Upper lobe of left lung (tissue), 6 donors: ENCODE data around the gene AAK1. TPM values are rescaled to one million over a fixed set of nuclear protein-coding genes. Genes with fewer than 3 reads are reported as not detected.

ENCODE experiments used
- ATAC-seq, 2 donors: fragments of 200-7000 bp; cut with Tn5 transposase; one replicate each; pipeline ENCODE4 v1.9.1; 2022; ENCODE audit warnings: mild to moderate bottlenecking in 2 of 2, moderate library complexity in 2 of 2; ENCODE audit not compliant: low FRiP score in 2 of 2
- DNase-seq, 2 donors: peaks; one replicate each; pipeline ENCODE4 v3.0.0-alpha.2; 2019 to 2020
- H3K27ac ChIP-seq, 4 donors: fragments of 200-600 bp; sonication (generic); one replicate each; pipeline ENCODE4 v1.5.1; 2016 to 2019
- H3K27me3 ChIP-seq, 4 donors: fragments of 200-600 bp; sonication (generic); one replicate each; pipeline ENCODE4 v1.5.1; 2017 to 2019
- H3K36me3 ChIP-seq, 4 donors: fragments of 200-600 bp; sonication (generic); one replicate each; pipeline ENCODE4 v1.5.1; 2016 to 2019
- H3K4me1 ChIP-seq, 4 donors: fragments of 200-600 bp; sonication (generic); one replicate each; pipeline ENCODE4 v1.5.1; 2018 to 2019
- H3K4me3 ChIP-seq, 4 donors: fragments of 200-600 bp; sonication (generic); one replicate each; pipeline ENCODE4 v1.5.1; 2017 to 2019; ENCODE audit warnings: mild to moderate bottlenecking in 2 of 4, moderate library complexity in 1 of 4
- H3K9me3 ChIP-seq, 4 donors: fragments of 200-600 bp; sonication (generic); one replicate each; pipeline ENCODE4 v1.5.1; 2018 to 2019
- CTCF ChIP-seq, 6 experiments: fragments of 450-650 bp in 4 of 6; fragments of 200-600 bp in 2 of 6; sonication (generic) in 2 of 6; IDR thresholded peaks; one replicate each; pipeline ENCODE4 v1.5.1; 2016 to 2019; ENCODE audit warnings: antibody characterized with exemption in 6 of 6
- EP300 ChIP-seq, 4 donors: sonication (generic); formaldehyde crosslinking; IDR thresholded peaks; one replicate each; pipeline ENCODE4 v1.5.1; 2017; ENCODE audit warnings: antibody characterized with exemption in 4 of 4, control low read depth in 2 of 4
- POLR2A ChIP-seq, 4 donors: fragments of 450-650 bp; IDR thresholded peaks; one replicate each; pipeline ENCODE4 v1.5.1; 2016 to 2017; ENCODE audit warnings: antibody characterized with exemption in 4 of 4, mild to moderate bottlenecking in 2 of 4
- POLR2AphosphoS5 ChIP-seq, 2 donors: sonication (generic); formaldehyde crosslinking; IDR thresholded peaks; one replicate each; pipeline ENCODE4 v1.5.1; 2017; ENCODE audit warnings: antibody characterized with exemption in 2 of 2
- WGBS, 2 donors: methylation state at CpG; one replicate each; pipeline ENCODE4 v1.1.5; 2017 to 2018; 5-methylcytosine and 5-hydroxymethylcytosine counted together
- total RNA-seq, 6 donors: library from RNA; depleted of rRNA in 4 of 6; stranded (reverse); fragments of >200 nt in 4 of 6; gene quantifications; one replicate each; pipeline versions ENCODE4 v1.1.0 to v1.2.1, GENCODE V29; 2016 to 2021
- donor health status: DM: no; HTN: no; CAD: no; lungs with moderate emphysema.
- donor health status: DM: no; HTN: yes; CAD: no; lungs with severe emphysema.

AAK1 gene
- total RNA-seq, 6 donors from 2014 or later, result 45.1 to 105 (median 58.8) TPM

- H3K9me3 ChIP-seq, result no peaks in the 10 kb centered on the region
- peaks cover 17 to 40% (median 30%) of the 10 kb centered on the region in 4 donors for H3K4me1 ChIP-seq
- 79 to 80% methylated on average over 4 of the region's 4 CpGs for WGBS, 2 donors
- no peak overlapping the region for H3K27ac ChIP-seq
- DNase-seq, result peak in 1 of 2 donors; percentile 37
- TF ChIP-seq POLR2A (IDR thresholded peaks at IDR 0.05), result no peak
- no peak for TF ChIP-seq POLR2AphosphoS5 (IDR thresholded peaks at IDR 0.05)
- TF ChIP-seq CTCF (IDR thresholded peaks at IDR 0.05), result no peak
- no peak for TF ChIP-seq EP300 (IDR thresholded peaks at IDR 0.05)
- no peaks in the 10 kb centered on the region for H3K27me3 ChIP-seq
- H3K4me3 ChIP-seq, result no peak overlapping the region
- peak in 1 of 2 donors; percentile 64 for ATAC-seq
- peaks cover 0 to 7% (median 0%) of the 10 kb centered on the region in 4 donors for H3K36me3 ChIP-seq
Measured at GRCh38 chr2:69634196-69634821, 9.2 kb downstream of the AAK1 start.

GRCh38 chr2:69631402-69631801 is 12.1 kb downstream of the AAK1 start:
- TF ChIP-seq POLR2A (IDR thresholded peaks at IDR 0.05), result no peak
- TF ChIP-seq CTCF (IDR thresholded peaks at IDR 0.05), result no peak
- no peak for TF ChIP-seq EP300 (IDR thresholded peaks at IDR 0.05)
- TF ChIP-seq POLR2AphosphoS5 (IDR thresholded peaks at IDR 0.05), result no peak
- H3K27ac ChIP-seq, result peak overlapping the region in 1 of 4 donors; percentile 23
- no peaks in the 10 kb centered on the region for H3K27me3 ChIP-seq
- H3K4me1 ChIP-seq, result peaks cover 11 to 47% (median 25%) of the 10 kb centered on the region in 4 donors
- no peaks in the 10 kb centered on the region for H3K9me3 ChIP-seq
- no peak overlapping the region for H3K4me3 ChIP-seq
- ATAC-seq, result no peak
- no peak for DNase-seq
- no peaks in the 10 kb centered on the region for H3K36me3 ChIP-seq

- WGBS, 2 donors, result 88 to 96% methylated on average over 6 of the region's 6 CpGs
- DNase-seq (no peak), ATAC-seq (no peak)
- Histone ChIP-seq H3K27me3 (no peaks in the 10 kb centered on the region), H3K9me3 (no peaks in the 10 kb centered on the region), H3K4me3 (no peak overlapping the region), H3K36me3 (no peaks in the 10 kb centered on the region), H3K4me1 (peaks cover 5 to 39% (median 24%) of the 10 kb centered on the region in 4 donors), H3K27ac (no peak overlapping the region)
- no peak for TF ChIP-seq EP300 (IDR thresholded peaks at IDR 0.05)
- no peak for TF ChIP-seq POLR2A (IDR thresholded peaks at IDR 0.05)
- TF ChIP-seq CTCF (IDR thresholded peaks at IDR 0.05), result no peak
- no peak for TF ChIP-seq POLR2AphosphoS5 (IDR thresholded peaks at IDR 0.05)
Measured at GRCh38 chr2:69629921-69630608, 13.5 kb downstream of the AAK1 start.

GRCh38 chr2:69628325-69629021 is 15.1 kb downstream of the AAK1 start:
- peak in 1 of 2 donors; percentile 50 for ATAC-seq
- H3K27ac ChIP-seq, result no peak overlapping the region
- peaks cover 17 to 34% (median 29%) of the 10 kb centered on the region in 4 donors for H3K4me1 ChIP-seq

More at GRCh38 chr2:69628325-69629021, 15.1 kb downstream of the AAK1 start:
- TF ChIP-seq POLR2AphosphoS5 (IDR thresholded peaks at IDR 0.05) (no peak), POLR2A (IDR thresholded peaks at IDR 0.05) (no peak), EP300 (IDR thresholded peaks at IDR 0.05) (no peak), CTCF (IDR thresholded peaks at IDR 0.05) (no peak)
- H3K36me3 ChIP-seq, result no peaks in the 10 kb centered on the region
- H3K27me3 ChIP-seq, result no peaks in the 10 kb centered on the region
- H3K9me3 ChIP-seq, result no peaks in the 10 kb centered on the region
- DNase-seq, result no peak
- 62 to 75% methylated on average over 4 of the region's 4 CpGs for WGBS, 2 donors
- no peak overlapping the region for H3K4me3 ChIP-seq
